Skeletal muscle tissue (tissue), 4 donors: Measurements from ENCODE around the gene FADS1. TPM values are rescaled to one million over a fixed set of nuclear protein-coding genes. Genes with fewer than 3 reads are reported as not detected.

ENCODE experiments used
- H3K27ac ChIP-seq: one replicate; pipeline ENCODE4 v1.7.0; 2013; ENCODE audit warnings: mild to moderate bottlenecking, low read depth, low read length, inconsistent platforms
- H3K27me3 ChIP-seq, 3 donors: one replicate each; pipeline ENCODE4 v1.7.0; 2013; ENCODE audit warnings: low read length in 3 of 3; ENCODE audit not compliant: control insufficient read depth in 3 of 3, insufficient read depth in 3 of 3
- H3K36me3 ChIP-seq, 3 donors: one replicate each; pipeline ENCODE4 v1.7.0; 2013; ENCODE audit warnings: low read length in 3 of 3; ENCODE audit not compliant: control insufficient read depth in 3 of 3, insufficient read depth in 3 of 3
- H3K4me1 ChIP-seq, 3 donors: one replicate each; pipeline ENCODE4 v1.7.0; 2013; ENCODE audit warnings: low read length in 3 of 3, mild to moderate bottlenecking in 3 of 3; ENCODE audit not compliant: control insufficient read depth in 3 of 3, insufficient read depth in 3 of 3
- H3K4me3 ChIP-seq, 3 donors: one replicate each; pipeline ENCODE4 v1.7.0; 2013; ENCODE audit warnings: low read length in 3 of 3
- H3K9ac ChIP-seq, 3 donors: one replicate each; pipeline ENCODE4 v1.7.0; 2013; ENCODE audit warnings: low read length in 3 of 3, mild to moderate bottlenecking in 3 of 3, moderate library complexity in 2 of 3, low read depth in 1 of 3
- H3K9me3 ChIP-seq, 3 donors: one replicate each; pipeline ENCODE4 v1.7.0; 2013; ENCODE audit warnings: low read length in 3 of 3; ENCODE audit not compliant: control insufficient read depth in 3 of 3
- total RNA-seq: library from RNA; depleted of rRNA; stranded (reverse); fragments of >200 nt; gene quantifications from one replicate; pipeline ENCODE4 v1.2.3, GENCODE V29; 2014
- donor health status: Osteomylitis.

The FADS1 gene
- 16.2 TPM for total RNA-seq

GRCh38 chr11:61816736-61817455 lies at the start of gene FADS1:
Gene FADS1, minus strand, starts transcription at chr11:61817003. Its CDS starts 74 bp downstream, at chr11:61816929.
- Histone ChIP-seq H3K4me1 (peaks cover 15 to 25% (median 18%) of the 10 kb centered on the region in 3 donors), H3K4me3 (peak within 1 kb of the TSS; percentile 84 to 96 (median 89)), H3K9ac (peak within 1 kb of the TSS; percentile 83 to 93 (median 88)), H3K27me3 (peaks cover 0 to 2% (median 0%) of the 10 kb centered on the region in 3 donors), H3K36me3 (peaks cover 4 to 7% (median 5%) of the 10 kb centered on the region in 3 donors), H3K9me3 (no peaks in the 10 kb centered on the region), H3K27ac (peak within 1 kb of the TSS; percentile 91)

- Histone ChIP-seq H3K27me3 (peaks cover 0 to 3% (median 0%) of the 10 kb centered on the region in 3 donors), H3K36me3 (peaks cover 0 to 7% (median 0%) of the 10 kb centered on the region in 3 donors), H3K27ac (no peak overlapping the region), H3K4me1 (peaks cover 19 to 27% (median 20%) of the 10 kb centered on the region in 3 donors), H3K9ac (no peak overlapping the region), H3K9me3 (no peaks in the 10 kb centered on the region), H3K4me3 (no peak overlapping the region)
Observed at GRCh38 chr11:61866231-61866957, 49.6 kb upstream of the FADS1 start.

GRCh38 chr11:61864814-61865775 lies 48.3 kb upstream of the FADS1 start:
- Histone ChIP-seq H3K9me3 (no peaks in the 10 kb centered on the region), H3K9ac (no peak overlapping the region), H3K27ac (no peak overlapping the region), H3K4me1 (peaks cover 9 to 14% (median 10%) of the 10 kb centered on the region in 3 donors), H3K27me3 (no peaks in the 10 kb centered on the region), H3K36me3 (peaks cover 0 to 7% (median 0%) of the 10 kb centered on the region in 3 donors), H3K4me3 (no peak overlapping the region)

GRCh38 chr11:61863548-61864081 lies 46.8 kb upstream of the FADS1 start:
- Histone ChIP-seq H3K27ac (no peak overlapping the region), H3K4me1 (peaks cover 6 to 10% (median 9%) of the 10 kb centered on the region in 3 donors), H3K4me3 (no peak overlapping the region), H3K27me3 (no peaks in the 10 kb centered on the region), H3K36me3 (peaks cover 0 to 7% (median 0%) of the 10 kb centered on the region in 3 donors), H3K9ac (no peak overlapping the region), H3K9me3 (no peaks in the 10 kb centered on the region)

GRCh38 chr11:61862714-61863547 lies 46.1 kb upstream of the FADS1 start:
- no peaks in the 10 kb centered on the region for H3K9me3 ChIP-seq
- no peak overlapping the region for H3K27ac ChIP-seq
- H3K4me1 ChIP-seq: peaks cover 6 to 10% (median 9%) of the 10 kb centered on the region in 3 donors
- no peaks in the 10 kb centered on the region for H3K27me3 ChIP-seq
- H3K9ac ChIP-seq: no peak overlapping the region
- H3K36me3 ChIP-seq: peaks cover 0 to 7% (median 0%) of the 10 kb centered on the region in 3 donors
- H3K4me3 ChIP-seq: no peak overlapping the region

- Histone ChIP-seq H3K4me3 (no peak overlapping the region), H3K27ac (no peak overlapping the region), H3K9ac (peak overlapping the region in 1 of 3 donors; percentile 40), H3K9me3 (no peaks in the 10 kb centered on the region), H3K36me3 (peaks cover 0 to 7% (median 0%) of the 10 kb centered on the region in 3 donors), H3K27me3 (no peaks in the 10 kb centered on the region), H3K4me1 (peaks cover 6 to 10% (median 9%) of the 10 kb centered on the region in 3 donors)
Observed at GRCh38 chr11:61861634-61862033, 44.8 kb upstream of the FADS1 start.

GRCh38 chr11:61860054-61860903 lies 43.5 kb upstream of the FADS1 start:
- peaks cover 0 to 7% (median 0%) of the 10 kb centered on the region in 3 donors for H3K36me3 ChIP-seq
- peaks cover 12 to 17% (median 14%) of the 10 kb centered on the region in 3 donors for H3K4me1 ChIP-seq
- no peak overlapping the region for H3K27ac ChIP-seq
- no peak overlapping the region for H3K9ac ChIP-seq
- H3K4me3 ChIP-seq: no peak overlapping the region
- H3K9me3 ChIP-seq: no peaks in the 10 kb centered on the region
- no peaks in the 10 kb centered on the region for H3K27me3 ChIP-seq

- H3K4me1 ChIP-seq: peaks cover 10 to 21% (median 12%) of the 10 kb centered on the region in 3 donors
- peaks cover 0 to 2% (median 0%) of the 10 kb centered on the region in 3 donors for H3K36me3 ChIP-seq
- H3K27ac ChIP-seq: peak overlapping the region; percentile 28
- H3K4me3 ChIP-seq: no peak overlapping the region
- no peak overlapping the region for H3K9ac ChIP-seq
- peaks cover 0 to 6% (median 3%) of the 10 kb centered on the region in 3 donors for H3K27me3 ChIP-seq
- no peaks in the 10 kb centered on the region for H3K9me3 ChIP-seq
Observed at GRCh38 chr11:61855939-61856680, 39.3 kb upstream of the FADS1 start.
